ENCODE results near the gene OAS1.

DNA sequence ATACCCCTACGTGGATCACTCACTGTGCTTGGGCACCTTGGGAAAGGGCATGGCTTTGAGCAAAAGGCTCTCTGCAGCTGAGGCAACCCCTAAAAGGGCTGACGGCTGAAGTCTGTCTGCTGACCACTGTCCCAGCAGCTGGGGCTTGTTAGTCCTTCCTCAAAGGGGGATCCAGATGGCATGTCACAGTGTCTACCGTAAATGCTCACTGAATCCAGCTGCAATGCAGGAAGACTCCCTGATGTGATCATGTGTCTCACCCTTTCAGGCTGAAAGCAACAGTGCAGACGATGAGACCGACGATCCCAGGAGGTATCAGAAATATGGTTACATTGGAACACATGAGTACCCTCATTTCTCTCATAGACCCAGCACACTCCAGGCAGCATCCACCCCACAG lies 12.4 kb downstream of the OAS1 start:
- TF ChIP-seq, protein P1, sequence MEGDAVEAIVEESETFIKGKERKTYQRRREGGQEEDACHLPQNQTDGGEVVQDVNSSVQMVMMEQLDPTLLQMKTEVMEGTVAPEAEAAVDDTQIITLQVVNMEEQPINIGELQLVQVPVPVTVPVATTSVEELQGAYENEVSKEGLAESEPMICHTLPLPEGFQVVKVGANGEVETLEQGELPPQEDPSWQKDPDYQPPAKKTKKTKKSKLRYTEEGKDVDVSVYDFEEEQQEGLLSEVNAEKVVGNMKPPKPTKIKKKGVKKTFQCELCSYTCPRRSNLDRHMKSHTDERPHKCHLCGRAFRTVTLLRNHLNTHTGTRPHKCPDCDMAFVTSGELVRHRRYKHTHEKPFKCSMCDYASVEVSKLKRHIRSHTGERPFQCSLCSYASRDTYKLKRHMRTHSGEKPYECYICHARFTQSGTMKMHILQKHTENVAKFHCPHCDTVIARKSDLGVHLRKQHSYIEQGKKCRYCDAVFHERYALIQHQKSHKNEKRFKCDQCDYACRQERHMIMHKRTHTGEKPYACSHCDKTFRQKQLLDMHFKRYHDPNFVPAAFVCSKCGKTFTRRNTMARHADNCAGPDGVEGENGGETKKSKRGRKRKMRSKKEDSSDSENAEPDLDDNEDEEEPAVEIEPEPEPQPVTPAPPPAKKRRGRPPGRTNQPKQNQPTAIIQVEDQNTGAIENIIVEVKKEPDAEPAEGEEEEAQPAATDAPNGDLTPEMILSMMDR (IDR thresholded peaks at IDR 0.05; ENCODE audit: insufficient read depth, low read depth, low read length) = no peak
- no peak for TF ChIP-seq EZH2 (IDR thresholded peaks at IDR 0.05; ENCODE audit: insufficient read depth, low read length)
